Effector CD8-positive, alpha-beta T cell (primary cell): ENCODE data around the gene SPOCD1.
"Not testable (repeated sequence)": the region's sequence is repeated elsewhere in the genome, so short reads cannot be mapped to it uniquely, and the experiment has no call there.

ENCODE experiments used
- DNase-seq: peaks from one replicate; lab custom pipeline; 2025; lab: John Stamatoyannopoulos, UW

SPOCD1 gene

DNA sequence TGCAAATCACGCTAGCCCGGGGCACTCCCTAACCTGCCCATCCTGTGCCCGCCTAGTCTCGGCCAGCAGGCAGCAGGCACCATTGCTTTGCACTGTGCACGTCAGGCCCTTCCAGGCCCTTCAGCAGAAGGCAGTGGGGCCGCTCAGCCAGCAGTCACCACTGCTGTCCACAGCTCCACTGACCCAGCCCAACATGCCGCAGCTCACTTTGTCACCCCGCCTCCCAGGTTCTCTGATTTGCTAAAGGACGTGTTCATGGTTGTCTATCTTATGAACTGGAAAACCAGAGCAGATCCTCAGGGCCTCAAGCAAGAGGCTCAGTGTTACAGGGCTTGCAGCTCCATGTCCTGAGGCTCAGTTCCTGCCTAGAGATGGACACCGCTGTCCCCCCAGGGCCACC, 14.2 kb upstream of the SPOCD1 start:
- DNase-seq = no peak

DNA sequence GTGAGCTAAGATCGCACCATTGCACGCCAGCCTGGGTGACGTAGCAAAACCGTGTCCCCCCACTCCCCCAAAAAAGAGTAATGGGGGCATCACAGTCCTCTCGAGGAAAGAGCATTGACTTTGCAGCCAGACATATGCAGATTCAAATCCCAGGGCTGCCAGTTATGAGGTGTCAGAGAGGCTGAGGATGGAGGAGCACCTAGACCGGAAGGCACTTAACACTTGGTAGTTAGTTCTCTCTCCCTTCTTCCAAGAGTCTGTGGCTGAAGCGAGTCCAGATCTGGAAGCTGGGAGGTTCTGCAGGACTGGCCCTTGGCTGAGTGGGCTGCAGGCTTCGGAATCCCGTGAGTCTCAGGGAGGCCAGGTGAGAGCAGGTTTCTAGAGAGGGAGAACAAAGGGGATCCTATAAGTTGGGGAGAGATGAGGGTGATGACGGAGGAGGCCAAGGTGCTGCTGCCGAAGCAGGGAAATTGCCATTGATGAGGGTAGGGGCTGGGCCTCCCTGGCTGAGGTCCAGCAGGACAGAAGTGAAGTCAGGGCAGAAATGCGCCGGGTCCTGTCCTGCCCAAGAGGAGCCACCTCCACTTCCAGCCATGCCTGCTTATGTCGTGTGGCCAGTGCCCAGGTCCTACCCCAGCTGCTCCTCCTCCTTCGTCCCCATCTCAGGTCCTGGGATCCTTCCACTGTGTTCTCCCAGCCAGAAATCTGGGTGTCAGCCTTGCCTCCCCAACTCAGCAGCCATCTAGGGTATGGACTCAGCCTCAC, 13.3 kb upstream of the SPOCD1 start:
- no peak for DNase-seq

DNA sequence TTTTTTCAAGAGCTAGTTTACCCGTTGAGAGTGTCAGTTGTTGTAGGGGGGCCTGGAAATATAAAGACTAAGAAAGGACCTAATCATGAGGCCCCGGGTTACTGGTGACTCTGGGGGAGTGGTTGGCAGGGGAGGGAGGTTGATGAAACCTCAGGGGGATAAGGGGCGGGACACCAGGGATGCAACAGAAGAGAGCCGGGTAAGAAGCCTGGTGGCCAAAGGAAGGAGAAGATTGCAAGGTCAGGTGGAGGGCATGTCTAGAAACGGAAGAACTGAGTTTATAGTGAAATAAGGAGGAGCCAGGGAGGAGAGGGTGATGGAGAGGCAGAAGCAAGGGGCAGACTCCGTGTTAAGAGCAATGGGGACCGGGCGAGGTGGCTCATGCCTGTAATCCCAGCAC, 12.5 kb upstream of the SPOCD1 start:
- DNase-seq = no peak

DNA sequence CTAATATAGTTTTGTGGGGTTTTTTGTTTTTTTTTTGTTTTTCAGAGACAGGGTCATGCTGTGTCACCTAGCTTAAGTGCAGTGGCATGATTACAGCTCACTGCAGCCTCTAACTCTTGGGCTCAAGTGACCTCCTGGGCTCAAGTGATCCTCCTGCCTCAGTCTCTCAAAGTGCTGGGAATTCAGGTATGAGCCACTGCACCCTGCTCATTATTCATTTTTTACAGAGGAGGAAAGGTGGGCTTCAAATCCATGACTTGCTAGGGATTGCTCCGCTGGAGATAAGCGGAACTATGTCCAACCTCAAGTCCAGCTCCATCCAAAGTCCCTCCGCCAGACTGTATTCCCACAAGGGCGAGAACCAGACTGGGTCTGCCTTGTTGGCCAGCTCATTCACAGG, 8.0 kb upstream of the SPOCD1 start:
- DNase-seq = no peak

DNA sequence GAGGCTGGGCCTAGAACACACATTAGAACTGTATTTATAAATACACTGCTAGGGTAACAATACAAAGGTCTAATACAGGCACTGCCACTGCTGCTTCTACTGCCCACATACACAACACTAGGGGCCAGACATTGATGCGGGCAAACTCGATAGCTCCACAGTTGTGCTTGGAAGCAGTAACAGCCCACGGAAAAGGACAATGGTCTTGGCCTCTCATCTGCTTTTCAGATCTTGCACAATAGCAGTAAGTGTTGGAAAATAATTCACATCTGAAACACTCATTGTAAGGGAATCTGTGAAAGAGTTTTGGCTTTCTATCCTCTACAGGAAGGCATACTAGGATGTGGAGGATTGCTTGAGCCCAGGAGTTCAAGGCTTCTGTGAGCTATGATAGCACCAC, 6.9 kb upstream of the SPOCD1 start:
- DNase-seq = no peak

DNA sequence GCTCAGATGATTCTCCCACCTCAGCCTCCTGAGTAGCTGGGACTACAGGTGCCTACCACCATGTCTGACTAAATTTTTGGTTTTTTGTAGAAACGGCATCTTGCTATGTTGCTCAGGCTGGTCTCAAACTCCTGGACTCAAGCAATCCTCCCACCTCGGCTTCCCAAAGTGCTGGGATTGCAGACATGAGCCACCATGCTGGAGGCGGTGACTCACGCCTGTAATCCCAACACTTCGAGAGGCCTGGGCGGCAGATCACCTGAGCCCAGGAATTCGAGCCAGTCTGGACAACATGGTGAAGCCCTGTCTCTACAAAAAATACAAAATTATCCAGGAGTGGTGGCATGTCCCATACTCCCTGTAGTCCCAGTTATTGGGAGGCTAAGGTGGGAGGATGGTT, 4.4 kb upstream of the SPOCD1 start:
- DNase-seq = not testable (repeated sequence)

DNA sequence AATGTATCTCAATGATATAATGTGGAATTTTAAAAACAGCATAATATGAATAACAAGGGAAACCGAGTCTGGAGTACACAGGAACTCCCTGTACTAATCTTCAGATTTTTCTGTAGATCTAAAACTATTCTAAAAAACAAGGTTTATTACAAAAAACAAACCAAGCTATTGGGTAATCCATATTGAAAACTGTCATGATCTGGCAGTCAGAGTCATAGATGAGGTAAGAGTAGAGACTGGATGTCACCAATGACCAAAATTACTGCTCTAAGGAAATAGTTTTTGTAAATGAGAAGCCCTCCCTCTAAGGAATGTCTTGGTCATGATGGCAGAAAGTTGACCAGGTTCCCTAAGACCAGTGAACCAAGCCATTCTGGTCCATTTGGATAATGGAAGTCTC, 2.4 kb upstream of the SPOCD1 start:
- no peak for DNase-seq

DNA sequence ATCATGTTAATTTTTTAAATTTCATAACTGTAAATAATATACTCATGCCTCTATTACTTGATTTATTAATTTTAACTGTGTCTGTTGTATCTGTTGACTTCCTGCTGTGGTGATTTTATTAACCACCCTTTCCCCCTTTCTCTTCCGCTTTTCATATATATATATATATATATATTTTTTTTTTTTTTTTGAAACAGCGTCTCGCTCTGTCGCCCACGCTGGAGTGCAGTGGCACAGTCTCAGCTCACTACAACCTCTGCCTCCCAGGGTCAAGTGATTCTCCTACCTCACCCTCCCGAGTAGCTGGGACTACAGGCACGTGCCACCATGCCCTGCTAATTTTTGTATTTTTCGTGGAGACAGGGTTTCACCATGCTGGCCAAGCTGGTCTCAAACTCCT, 1.1 kb upstream of the SPOCD1 start:
- DNase-seq = not testable (repeated sequence)

DNA sequence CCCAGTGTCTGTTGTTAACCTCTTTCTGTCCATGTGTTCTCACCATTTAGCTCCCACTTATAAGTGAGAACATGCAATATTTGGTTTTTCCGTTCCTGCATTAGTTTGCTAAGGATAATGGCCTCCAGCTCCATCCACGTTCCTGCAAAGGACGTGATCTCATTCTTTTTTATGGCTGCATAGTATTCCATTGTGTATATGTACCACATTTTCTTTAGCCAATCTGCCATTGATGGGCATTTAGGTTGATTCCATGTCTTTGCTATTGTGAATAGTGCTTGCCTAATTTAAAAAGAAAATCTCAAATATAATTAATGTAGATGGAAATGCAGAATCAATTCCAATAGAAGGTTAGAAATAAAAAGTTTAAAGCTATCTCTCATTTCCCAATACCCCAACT, 679 bp upstream of the SPOCD1 start:
- not testable (repeated sequence) for DNase-seq

DNA sequence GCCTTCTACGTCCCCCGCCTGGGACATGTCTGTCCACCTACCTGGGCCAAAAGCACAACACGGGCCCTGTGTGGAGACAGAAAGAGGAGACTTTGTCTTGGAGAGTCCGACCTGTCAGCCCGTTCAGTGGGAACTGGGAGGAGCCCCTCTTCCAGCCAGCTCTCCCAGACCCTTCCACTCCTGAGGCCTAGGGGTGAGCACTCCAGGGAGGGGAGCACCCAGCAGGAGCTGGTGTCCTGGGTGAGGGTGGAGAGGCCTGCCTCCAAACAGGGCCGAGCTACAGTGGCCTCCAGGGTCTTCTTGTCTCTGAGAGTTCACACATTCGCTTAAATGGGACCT, 546 bp downstream of the SPOCD1 start:
- no peak for DNase-seq

DNA sequence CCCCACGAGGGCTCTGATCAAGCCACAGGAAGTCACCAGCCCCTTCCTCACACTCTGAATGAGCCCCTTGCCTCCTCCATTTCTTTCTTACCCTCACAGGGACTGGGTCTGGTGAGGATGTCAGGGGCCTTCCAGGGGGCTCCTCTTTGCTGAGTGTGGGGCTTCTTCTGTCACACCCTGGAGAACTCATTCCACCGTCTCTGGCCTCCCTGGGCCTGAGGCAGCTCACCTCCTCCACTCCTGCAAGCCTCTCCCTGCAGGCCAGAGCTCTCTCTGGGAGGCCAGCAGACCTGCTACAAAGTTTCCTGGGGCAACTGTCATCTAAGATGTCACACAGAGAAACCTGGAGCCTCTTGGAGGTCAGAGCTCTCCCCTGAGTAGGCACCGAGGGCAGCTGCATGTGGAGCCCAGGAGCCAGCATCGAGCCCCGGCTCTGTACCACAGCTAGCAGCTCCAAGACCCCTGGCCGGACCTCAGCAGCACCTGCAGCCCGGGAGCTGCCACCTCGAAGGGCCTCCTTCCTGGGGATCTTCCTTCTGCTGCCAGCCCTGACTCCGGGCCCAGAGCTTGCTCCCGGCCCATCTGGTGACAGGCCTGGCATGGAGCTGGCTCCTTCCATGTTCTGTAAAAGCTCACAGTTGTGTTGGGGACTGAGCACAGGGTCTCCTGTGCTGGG, 1.1 kb downstream of the SPOCD1 start:
- DNase-seq = no peak

DNA sequence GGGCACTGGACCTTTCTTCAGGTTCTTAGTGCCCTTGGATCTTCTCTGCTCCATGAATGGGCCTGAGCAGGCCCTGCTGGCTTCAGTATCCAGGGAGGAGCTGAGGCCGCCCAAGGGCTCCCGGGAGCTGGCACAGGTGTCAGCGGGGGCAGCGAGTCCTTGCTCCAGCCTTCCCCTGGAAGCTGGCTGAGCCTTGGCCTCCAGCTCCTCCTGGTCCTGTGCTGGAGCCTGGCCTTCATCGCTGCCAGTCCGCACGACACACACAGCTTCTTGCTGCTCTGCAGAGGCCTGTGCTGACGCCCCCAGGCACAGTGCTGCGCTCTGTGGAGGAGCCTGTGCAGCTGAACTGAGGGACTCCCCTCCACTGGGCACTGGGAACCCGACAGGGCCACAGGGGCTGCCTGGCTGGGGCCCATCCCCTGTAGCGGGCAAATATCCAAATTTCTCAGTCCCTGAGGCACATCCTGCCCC, 1.7 kb downstream of the SPOCD1 start:
- no peak for DNase-seq

DNA sequence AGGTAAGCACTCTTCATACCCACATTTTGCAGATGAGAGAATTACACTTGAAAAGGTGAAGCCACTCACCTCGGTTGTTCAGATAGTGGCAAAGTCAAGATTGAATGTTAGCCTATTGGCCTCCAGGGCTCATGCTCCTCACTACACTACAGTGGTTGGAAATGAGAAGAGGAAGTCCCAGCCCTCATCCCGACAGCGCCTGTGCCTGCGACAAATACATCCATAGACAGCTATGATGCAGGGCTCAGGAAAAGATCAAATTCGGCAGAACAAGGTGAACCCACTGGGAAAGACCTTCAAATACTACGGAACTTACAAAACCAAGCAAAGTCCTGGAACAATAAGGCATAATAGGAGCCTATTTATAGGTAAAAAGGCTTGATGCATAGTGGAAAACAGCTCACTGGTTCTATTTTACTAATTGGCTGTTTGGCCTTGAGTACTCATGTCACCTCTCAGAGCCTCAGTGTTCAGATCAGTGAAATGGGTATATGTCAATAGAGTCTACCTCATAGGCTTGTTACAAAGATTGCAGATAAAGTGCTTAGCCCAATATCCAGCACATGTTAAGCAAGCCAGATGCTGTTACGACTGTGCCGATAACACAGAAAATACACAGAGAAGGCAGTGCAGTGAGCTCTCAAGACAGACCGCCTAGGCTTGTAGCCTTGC, 3.5 kb downstream of the SPOCD1 start:
- no peak for DNase-seq

DNA sequence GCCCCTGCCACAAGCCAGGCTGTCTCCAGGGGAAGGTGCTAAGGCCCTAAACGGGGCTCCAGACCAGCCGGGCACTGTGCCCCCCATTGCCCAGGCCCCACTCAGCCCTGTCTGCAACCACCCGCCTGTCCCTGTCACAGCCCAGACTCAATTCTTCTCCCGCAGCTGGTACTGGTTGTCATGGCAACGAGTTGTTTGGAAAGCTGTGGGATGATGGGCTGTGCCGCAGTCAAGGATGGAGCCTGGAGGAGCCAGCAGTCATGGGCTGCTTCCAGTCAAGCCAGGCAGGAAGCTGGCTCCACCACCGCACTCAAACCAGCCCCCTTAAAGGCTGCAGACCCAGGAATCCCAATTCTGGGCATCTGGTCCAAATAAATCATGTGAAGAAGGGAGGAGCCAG, 4.2 kb downstream of the SPOCD1 start:
- DNase-seq = no peak

DNA sequence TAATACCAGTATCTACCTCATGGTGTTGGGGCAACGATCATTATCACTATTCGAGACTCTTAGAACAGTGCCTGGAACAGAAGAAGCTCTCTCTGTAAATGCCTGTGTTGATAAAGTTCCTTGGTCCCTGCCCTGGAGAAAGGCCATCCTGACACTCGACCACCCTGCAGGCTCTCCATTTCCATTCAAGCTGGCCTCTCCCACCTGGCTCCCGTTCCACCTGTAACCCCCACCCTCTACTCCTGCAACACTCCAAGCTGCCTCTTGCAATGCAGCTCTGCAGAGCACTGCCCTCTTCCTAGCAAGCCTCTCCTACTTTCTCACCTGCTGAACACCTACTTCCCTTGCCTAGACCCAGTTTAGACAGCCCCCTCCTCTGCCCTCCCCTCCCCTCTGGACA, 6.1 kb downstream of the SPOCD1 start:
- no peak for DNase-seq

DNA sequence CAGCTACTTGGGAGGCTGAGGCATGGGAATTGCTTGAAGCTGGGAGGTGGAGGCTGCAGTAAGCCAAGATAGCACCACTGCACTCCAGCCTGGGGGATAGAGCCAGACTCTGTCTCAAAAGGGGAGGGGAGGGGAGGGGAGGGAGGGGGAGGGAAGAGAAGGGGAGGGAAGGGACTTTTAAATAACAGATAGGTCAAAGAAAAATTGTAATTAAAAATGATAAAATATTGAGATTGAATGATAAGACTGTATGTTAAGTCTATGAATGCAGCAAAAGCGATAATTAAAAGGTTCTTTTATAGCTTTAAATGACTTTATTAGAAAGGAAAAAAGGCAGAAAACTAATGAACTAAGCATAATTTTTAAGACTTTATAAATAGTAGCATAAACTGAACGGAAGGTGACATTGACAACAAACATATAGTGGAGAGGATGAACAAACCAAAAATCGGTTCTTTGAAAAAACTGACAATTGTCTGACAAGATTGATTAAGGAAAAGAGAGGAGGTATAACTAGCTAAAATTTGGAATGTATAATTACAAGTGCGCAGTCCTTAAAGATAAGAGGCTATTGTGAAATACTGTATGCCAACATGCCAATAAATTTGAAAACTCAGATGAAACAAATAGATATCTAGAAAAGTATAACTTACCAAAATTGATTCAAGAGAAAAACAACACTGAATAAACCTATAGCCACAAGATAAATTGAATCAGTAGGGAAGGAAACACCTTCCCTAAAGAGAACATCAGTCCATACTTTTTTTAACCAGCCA, 8.4 kb downstream of the SPOCD1 start:
- no peak for DNase-seq

DNA sequence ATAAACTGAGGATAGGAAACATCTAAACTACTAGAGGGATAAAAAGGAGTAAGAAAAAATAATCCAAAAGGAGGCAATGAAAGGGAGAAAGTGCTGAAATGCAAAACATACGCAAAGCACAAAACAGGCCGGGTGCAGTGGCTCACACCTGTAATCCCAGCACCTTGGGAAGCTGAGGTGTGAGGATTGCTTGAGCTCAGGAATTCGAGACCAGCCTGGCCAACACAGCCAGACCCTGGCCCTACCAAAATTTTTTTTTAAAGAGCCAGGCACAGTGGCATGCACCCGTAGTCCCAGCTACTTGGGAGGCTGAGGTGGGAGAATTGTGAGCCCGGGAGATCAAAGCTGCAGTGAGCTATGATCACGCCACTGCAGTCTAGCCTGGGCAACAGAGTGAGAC, 10.5 kb downstream of the SPOCD1 start:
- no peak for DNase-seq

DNA sequence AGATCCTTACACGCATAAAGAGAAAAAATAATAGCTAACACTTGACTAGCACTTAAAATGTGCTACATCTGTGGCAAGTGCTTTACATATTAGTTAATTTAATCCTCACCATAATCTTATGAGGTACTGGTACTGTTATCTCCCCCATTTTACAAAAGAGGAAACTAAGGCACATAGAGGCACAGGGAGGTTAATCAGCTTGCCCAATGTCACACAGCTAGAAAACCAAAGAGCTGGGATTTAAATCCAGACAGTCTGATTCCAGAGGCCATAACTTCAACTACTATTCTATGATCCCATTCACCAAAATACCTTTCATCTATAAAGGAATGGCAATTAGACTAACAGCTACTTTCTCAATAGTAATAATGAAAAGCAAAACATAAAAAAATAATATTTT, 11.7 kb downstream of the SPOCD1 start:
- DNase-seq = no peak

DNA sequence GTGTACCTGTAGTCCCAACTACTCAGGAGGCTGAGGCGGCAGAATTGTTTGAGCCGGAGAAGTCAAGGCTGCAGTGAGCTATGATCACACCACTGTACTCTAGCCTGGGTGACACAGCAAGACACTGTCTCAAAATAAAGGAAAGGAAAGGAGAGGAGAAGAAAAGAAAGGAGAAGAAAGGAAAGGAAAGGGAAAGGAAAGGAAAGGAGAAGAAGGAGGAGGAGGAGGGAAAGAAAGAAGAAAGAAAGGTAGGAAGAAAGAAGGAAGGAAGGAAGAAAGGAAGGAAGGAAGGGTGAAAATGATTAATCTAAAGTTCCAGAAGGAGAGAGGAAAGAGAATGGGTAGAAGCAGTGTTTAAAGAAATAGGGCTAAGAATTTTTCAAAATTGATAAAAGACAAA, 12.2 kb downstream of the SPOCD1 start:
- no peak for DNase-seq

DNA sequence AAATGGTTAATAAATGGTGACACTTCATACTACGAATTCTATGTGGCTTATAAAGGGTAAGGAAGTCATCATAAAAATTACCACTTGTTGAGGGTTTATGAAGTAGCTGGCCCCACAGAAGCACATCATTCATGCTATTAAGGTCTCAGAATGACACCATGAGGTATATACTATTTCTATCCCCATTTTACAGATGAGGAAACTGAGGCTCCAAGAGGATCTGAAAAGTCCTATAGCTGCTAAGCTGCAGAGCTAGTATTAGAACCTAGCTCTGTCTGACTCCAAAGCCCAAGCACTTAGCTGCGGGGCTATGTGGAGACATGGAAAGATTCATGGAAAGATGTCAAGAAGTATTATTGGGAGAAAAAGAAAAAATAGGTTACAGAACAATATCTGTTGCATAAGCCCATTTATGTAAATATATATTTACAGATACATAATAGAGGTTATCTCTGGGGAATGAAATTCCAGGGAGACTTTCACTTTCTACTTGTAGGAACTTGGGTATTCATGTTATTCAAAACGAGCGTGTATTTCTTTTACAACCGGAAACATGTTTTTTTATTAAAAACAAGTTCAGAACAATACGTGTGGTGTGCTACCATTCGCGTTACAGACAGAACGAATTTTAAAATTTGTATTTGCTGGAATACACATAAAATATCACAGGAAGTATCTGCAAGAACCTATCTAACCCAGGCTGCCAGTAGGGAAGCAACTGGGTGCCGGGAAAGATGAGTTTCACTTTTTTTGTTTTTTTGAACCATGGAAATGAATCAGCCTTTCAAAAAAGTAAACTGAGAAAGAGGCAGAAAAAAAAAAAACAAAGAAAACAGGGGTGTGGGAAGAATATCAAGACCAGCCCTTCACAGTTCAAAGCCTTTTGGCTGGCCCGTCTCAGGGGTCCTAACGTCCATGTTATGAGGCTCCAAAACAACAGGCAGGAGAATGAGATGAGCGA, 13.4 kb downstream of the SPOCD1 start:
- DNase-seq = no peak

DNA sequence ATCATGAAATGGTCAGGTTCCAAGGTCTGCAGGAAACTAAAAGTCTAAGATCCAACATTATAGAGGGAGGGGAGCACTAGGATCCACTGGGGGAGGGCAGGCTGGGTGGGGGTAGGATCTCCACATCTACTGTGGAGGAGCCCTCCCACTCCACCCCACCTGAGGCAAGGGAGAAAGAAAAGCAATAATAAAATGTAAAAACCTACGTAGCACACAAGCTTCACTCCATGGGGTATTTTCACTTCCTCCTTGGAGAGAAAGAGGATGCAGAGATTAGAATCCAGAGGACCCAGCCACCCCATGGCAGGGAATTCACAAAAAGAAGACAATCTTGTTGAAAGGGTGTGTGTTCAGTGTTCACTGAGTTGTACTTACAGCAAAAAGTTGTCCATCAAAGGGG, 14.4 kb downstream of the SPOCD1 start:
- DNase-seq = no peak

DNA sequence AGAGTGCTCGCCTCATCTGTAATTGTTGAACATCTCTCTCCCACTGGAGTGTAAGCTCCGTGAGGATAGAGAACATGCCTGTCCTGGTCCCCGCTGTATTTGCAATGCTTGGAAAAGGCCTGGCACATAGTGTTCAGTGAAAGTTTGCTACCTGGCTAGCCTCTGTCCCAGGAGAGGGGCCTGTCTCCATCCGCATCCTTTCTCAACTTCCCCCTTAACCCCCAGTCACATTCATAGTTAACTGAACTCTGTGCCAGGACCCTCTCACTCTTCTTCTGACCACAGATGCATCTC, 15.2 kb downstream of the SPOCD1 start:
- no peak for DNase-seq
